Fibroblast of peridontal ligament (primary cell): ENCODE data around the gene HOXB6.

ENCODE experiments used
- DNase-seq: peaks from one replicate; pipeline ENCODE4 v3.0.0-alpha.2; 2010; ENCODE audit errors: extremely low read depth

HOXB6 gene

GRCh38 chr17:48553190-48553547 is 51.6 kb downstream of the HOXB6 start:
- no peak for DNase-seq

GRCh38 chr17:48552466-48553189 is 52.2 kb downstream of the HOXB6 start:
- no peak for DNase-seq

GRCh38 chr17:48551596-48552465 is 53.0 kb downstream of the HOXB6 start:
- no peak for DNase-seq

- no peak for DNase-seq
These were observed 53.6 kb downstream of the HOXB6 start for GRCh38 chr17:48551214-48551555.

GRCh38 chr17:48550502-48551213 is 54.1 kb downstream of the HOXB6 start:
- DNase-seq = no peak

GRCh38 chr17:48549914-48550501 is 54.8 kb downstream of the HOXB6 start:
- DNase-seq = no peak

- no peak for DNase-seq
These were observed 55.5 kb downstream of the HOXB6 start for GRCh38 chr17:48549281-48549630.

- no peak for DNase-seq
These were observed 56.1 kb downstream of the HOXB6 start for GRCh38 chr17:48548523-48549280.

GRCh38 chr17:48547808-48548522 is 56.8 kb downstream of the HOXB6 start:
- DNase-seq = no peak

GRCh38 chr17:48546924-48547807 is 57.6 kb downstream of the HOXB6 start:
- peak; percentile 2 for DNase-seq

GRCh38 chr17:48546137-48546923 is 58.5 kb downstream of the HOXB6 start:
- no peak for DNase-seq
